Measurements from ENCODE around the gene SYNPO2.
A peak's percentile ranks its signal among the peaks of the same experiment; 100 is the strongest.
"Not testable (repeated sequence)": the region's sequence is repeated elsewhere in the genome, so short reads cannot be mapped to it uniquely, and the experiment has no call there.

Gene SYNPO2

DNA sequence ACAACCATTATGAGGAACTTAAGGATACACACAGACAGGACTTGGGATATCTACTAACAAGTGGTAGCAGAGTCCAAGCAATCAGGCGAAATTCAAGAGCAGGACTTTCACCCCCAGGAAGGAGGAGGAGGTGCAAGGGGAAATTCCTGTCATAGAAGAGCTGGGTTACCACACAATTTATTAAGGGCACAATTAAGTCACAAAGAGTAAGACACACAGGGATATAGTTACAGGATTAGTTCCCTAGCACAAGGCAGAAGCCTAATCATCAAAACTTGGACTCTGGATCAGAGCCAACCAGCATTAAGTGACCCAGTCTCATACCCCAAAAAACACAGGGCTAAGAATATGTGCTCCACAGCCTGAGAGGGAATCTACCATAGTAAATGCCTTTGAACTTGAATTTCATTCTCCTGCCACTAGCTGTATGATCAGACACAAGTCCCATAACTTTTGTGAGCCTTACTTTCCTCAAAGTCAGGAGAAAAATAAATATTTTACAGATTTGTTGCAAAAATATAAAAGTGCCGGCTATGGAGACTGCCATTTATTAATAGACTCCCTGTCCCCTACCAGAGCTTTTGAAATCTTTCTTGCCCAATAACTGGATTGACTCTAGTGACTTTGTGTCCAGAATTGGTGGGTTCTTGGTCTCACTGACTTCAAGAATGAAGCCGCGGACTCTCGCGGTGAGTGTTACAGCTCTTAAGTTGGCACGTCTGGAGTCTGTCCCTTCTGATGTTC, 87.0 kb downstream of the SYNPO2 start:
- Histone ChIP-seq H3K27me3 (replicated peaks) (no peaks in the 10 kb centered on the region), H3K27ac (no peak overlapping the region), H3K4me3 (ENCODE audit: low read depth, low read length) (no peak overlapping the region), H3K36me3 (replicated peaks) (no peaks in the 10 kb centered on the region)
- TF ChIP-seq, protein P1, sequence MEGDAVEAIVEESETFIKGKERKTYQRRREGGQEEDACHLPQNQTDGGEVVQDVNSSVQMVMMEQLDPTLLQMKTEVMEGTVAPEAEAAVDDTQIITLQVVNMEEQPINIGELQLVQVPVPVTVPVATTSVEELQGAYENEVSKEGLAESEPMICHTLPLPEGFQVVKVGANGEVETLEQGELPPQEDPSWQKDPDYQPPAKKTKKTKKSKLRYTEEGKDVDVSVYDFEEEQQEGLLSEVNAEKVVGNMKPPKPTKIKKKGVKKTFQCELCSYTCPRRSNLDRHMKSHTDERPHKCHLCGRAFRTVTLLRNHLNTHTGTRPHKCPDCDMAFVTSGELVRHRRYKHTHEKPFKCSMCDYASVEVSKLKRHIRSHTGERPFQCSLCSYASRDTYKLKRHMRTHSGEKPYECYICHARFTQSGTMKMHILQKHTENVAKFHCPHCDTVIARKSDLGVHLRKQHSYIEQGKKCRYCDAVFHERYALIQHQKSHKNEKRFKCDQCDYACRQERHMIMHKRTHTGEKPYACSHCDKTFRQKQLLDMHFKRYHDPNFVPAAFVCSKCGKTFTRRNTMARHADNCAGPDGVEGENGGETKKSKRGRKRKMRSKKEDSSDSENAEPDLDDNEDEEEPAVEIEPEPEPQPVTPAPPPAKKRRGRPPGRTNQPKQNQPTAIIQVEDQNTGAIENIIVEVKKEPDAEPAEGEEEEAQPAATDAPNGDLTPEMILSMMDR (IDR thresholded peaks at IDR 0.05; ENCODE audit: low read depth, low read length, missing control alignments) = no peak
- no peak for DNase-seq
- in situ Hi-C loops (cut with HindIII; ENCODE audit: low pct_ligation_motif_present, low sequenced_read_pairs) = no loop called here

DNA sequence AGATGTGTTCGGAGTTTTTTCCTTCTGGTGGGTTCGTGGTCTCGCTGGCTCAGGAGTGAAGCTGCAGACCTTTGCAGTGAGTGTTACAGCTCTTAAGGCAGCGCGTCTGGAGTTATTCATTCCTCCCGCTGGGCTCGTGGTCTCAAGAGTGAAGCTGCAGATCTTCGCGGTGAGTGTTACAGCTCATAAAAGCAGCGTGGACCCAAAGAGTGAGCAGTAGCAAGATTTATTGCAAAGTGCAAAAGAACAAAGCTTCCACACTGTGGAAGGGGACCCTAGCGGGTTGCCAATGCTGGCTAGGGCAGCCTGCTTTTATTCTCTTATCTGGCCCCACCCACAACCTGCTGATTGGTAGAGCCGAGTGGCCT, 87.5 kb downstream of the SYNPO2 start:
- DNase-seq; H3K4me3 ChIP-seq (ENCODE audit: low read depth, low read length); in situ Hi-C loops (cut with HindIII; ENCODE audit: low pct_ligation_motif_present, low sequenced_read_pairs); H3K36me3 ChIP-seq (replicated peaks); H3K27ac ChIP-seq; H3K27me3 ChIP-seq (replicated peaks): not testable (repeated sequence)

DNA sequence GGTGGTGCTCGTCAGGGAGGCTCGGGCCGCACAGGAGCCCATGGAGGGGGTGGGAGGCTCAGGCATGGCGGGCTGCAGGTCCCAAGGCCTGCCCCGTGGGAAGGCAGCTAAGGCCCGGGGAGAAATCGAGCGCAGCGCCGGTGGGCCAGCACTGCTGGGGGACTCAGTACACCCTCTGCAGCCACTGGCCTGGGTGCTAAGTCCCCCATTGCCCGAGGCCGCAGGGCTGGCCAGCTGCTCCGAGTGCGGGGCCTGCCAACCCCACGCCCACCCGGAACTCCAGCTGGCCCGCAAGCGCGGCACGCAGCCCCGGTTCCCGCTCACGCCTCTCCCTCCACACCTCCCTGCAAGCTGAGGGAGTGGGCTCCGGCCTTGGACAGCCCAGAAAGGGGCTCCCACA, 88.4 kb downstream of the SYNPO2 start:
- H3K27ac ChIP-seq; H3K27me3 ChIP-seq (replicated peaks); in situ Hi-C loops (cut with HindIII; ENCODE audit: low pct_ligation_motif_present, low sequenced_read_pairs); H3K36me3 ChIP-seq (replicated peaks); H3K4me3 ChIP-seq (ENCODE audit: low read depth, low read length); DNase-seq: not testable (repeated sequence)

- Histone ChIP-seq H3K27me3 (replicated peaks) (no peaks in the 10 kb centered on the region), H3K36me3 (replicated peaks) (no peaks in the 10 kb centered on the region), H3K27ac (no peak overlapping the region), H3K4me3 (ENCODE audit: low read depth, low read length) (no peak overlapping the region)
- no peak for DNase-seq
- TF ChIP-seq, protein P1 (IDR thresholded peaks at IDR 0.05; ENCODE audit: low read depth, low read length, missing control alignments) = no peak
- in situ Hi-C loops (cut with HindIII; ENCODE audit: low pct_ligation_motif_present, low sequenced_read_pairs) = no loop called here
These were observed 91.1 kb downstream of the SYNPO2 start for GRCh38 chr4:118979712-118980111.

DNA sequence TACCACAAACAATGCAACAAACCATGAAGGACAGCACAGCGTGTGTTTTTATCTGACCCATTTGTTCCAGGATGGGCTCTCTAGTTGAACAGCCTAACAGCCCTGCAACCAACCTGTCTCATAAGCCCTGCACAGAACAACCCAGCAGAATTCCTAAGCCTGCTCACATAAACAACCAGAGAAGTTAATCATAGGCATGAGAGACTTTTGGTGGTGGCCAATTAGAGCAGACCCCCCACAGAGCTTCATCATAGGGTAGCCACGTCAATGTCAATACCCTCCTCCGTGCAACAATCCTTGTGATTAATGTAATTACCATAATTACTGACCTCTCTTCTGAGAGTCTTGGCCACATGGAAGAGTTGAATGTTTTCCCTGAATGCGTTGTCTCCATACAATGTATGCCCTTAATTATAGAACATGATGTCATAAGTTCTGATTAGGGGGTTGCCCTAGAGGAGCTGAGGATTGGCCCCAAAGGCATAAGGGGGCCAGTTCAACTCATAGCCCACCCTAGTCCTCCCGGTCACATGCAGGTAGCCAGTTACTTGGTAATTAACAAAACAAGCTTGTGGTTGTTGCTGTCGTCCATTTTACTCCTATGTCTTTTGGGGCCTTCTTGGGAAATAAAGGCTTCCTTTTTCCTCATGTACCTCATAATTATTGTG, 92.7 kb downstream of the SYNPO2 start:
- in situ Hi-C loops (cut with HindIII; ENCODE audit: low pct_ligation_motif_present, low sequenced_read_pairs) = no loop called here
- H3K36me3 ChIP-seq (replicated peaks) = no peaks in the 10 kb centered on the region
- H3K4me3 ChIP-seq (ENCODE audit: low read depth, low read length) = no peak overlapping the region
- TF ChIP-seq, protein P1 (IDR thresholded peaks at IDR 0.05; ENCODE audit: low read depth, low read length, missing control alignments) = no peak
- no peak for DNase-seq
- H3K27ac ChIP-seq = no peak overlapping the region
- no peaks in the 10 kb centered on the region for H3K27me3 ChIP-seq (replicated peaks)

- no peak overlapping the region for H3K27ac ChIP-seq
- no peaks in the 10 kb centered on the region for H3K27me3 ChIP-seq (replicated peaks)
- in situ Hi-C loops (cut with HindIII; ENCODE audit: low pct_ligation_motif_present, low sequenced_read_pairs) = no loop called here
- peak; percentile 89 for DNase-seq
- H3K36me3 ChIP-seq (replicated peaks) = no peaks in the 10 kb centered on the region
- H3K4me3 ChIP-seq (ENCODE audit: low read depth, low read length) = no peak overlapping the region
- TF ChIP-seq, protein P1 (IDR thresholded peaks at IDR 0.05; ENCODE audit: low read depth, low read length, missing control alignments) = peak; percentile 73
These were observed 93.3 kb downstream of the SYNPO2 start for GRCh38 chr4:118981839-118982381.
